CD4-positive, CD25-positive, alpha-beta regulatory T cell (primary cell): ENCODE measurements around the gene PODXL. TPM values are rescaled to one million over a fixed set of nuclear protein-coding genes. Genes with fewer than 3 reads are reported as not detected.

Experiments
- ATAC-seq, 2 donors: fragments of 150-1000 bp; cut with Tn5 transposase; one replicate each; pipeline ENCODE4 v1.10.0; 2021; ENCODE audit warnings: low read depth in 2 of 2, moderate number of reproducible peaks in 2 of 2, moderate library complexity in 1 of 2
- DNase-seq, 3 donors: peaks; one replicate each; pipeline versions ENCODE4 v3.0.0 to v3.0.0-alpha.2; 2012 to 2022; ENCODE audit warnings: mixed read lengths in 1 of 3
- H3K27ac ChIP-seq: one replicate; pipeline ENCODE4 v1.7.0; 2013; ENCODE audit warnings: mild to moderate bottlenecking, low read length; ENCODE audit not compliant: insufficient read depth, poor library complexity, severe bottlenecking
- H3K27me3 ChIP-seq: one replicate; pipeline ENCODE4 v1.7.0; 2013; ENCODE audit warnings: low read length; ENCODE audit not compliant: control insufficient read depth, insufficient read depth
- H3K36me3 ChIP-seq: one replicate; pipeline ENCODE4 v1.7.0; 2013; ENCODE audit warnings: mild to moderate bottlenecking, low read length, moderate library complexity; ENCODE audit not compliant: control insufficient read depth, insufficient read depth
- H3K4me1 ChIP-seq: 2 replicates; pipeline ENCODE4 v1.7.0; 2013; ENCODE audit warnings: mild to moderate bottlenecking, low read length; ENCODE audit not compliant: insufficient read depth, control insufficient read depth, poor library complexity, severe bottlenecking
- H3K4me3 ChIP-seq: one replicate; pipeline ENCODE4 v1.7.0; 2013; ENCODE audit warnings: low read depth, mild to moderate bottlenecking, low read length, moderate library complexity
- H3K9me3 ChIP-seq, 2 experiments: 1 replicate in 1 of 2; 2 replicates in 1 of 2; pipeline ENCODE4 v1.7.0; 2013; ENCODE audit warnings: low read length in 2 of 2, mild to moderate bottlenecking in 1 of 2, moderate library complexity in 1 of 2; ENCODE audit not compliant: control insufficient read depth in 2 of 2
- H3K27ac Mint-ChIP-seq, 3 donors: one replicate each; pipeline ENCODE4 v1.8.0; 2020 to 2022; ENCODE audit warnings: mild to moderate bottlenecking in 3 of 3, mixed read lengths in 3 of 3, moderate library complexity in 2 of 3
- H3K27me3 Mint-ChIP-seq: one replicate; pipeline ENCODE4 v1.8.0; 2022; ENCODE audit warnings: mild to moderate bottlenecking, mixed read lengths
- H3K36me3 Mint-ChIP-seq: one replicate; pipeline ENCODE4 v1.8.0; 2020; ENCODE audit warnings: mixed read lengths
- H3K4me1 Mint-ChIP-seq, 4 donors: one replicate each; pipeline ENCODE4 v1.8.0; 2020 to 2022; ENCODE audit warnings: mixed read lengths in 4 of 4, mild to moderate bottlenecking in 1 of 4
- H3K4me3 Mint-ChIP-seq, 4 donors: one replicate each; pipeline ENCODE4 v1.8.0; 2020 to 2022; ENCODE audit warnings: mild to moderate bottlenecking in 4 of 4, mixed read lengths in 4 of 4, moderate library complexity in 3 of 4
- H3K9me3 Mint-ChIP-seq, 7 donors: one replicate each; pipeline ENCODE4 v1.8.0; 2020 to 2022; ENCODE audit warnings: mixed read lengths in 7 of 7, mild to moderate bottlenecking in 3 of 7, moderate library complexity in 2 of 7
- polyA plus RNA-seq, 4 donors: library from polyadenylated mRNA; unstranded; fragments of 300-500 nt; fragmentation: Illumina TruSeq; gene quantifications; one replicate each; pipeline ENCODE4 v1.2.3, GENCODE V29; 2021
- total RNA-seq: library from RNA; stranded (reverse); gene quantifications from one replicate; pipeline ENCODE4 v1.2.3, GENCODE V29; 2022

The PODXL gene
- total and polyA plus RNA-seq, 5 donors from 2014 or later: 0.17 to 0.89 (median 0.34) TPM

DNA sequence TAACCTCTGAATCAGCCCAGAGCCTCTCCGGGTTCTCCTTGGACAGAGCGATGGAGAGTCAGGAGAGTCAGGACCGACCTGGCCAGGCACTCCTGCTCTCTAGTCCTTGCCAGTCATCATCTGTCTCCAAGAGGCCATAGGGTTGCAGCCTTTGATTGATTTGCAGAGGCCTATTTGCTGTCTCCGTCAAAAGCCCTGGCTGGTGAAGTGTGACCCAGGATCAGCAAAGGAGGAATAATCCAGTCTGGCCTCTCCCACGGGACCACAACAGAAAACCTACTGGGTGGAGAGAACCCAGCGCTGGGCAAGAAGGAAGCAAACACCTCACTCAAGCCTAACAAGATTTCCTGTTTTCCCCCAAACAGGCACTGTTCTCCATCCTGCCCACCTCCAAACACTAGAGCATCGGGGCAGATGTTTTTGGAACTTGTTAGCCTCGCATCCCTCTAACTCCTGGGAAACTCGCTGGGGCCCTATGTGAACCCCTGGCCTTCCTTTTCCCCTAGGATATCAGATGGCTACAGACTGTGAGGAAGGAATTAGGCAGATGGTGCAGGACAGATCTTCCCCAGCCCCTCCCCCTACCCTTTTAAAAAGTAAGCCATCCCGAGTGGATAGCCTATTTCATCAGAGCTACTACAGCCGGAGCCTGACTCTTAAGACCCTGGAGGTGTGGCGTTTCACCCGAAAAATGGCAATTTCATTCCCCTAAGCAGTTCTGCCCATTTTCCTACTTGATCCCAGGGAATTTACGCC lies 54.3 kb downstream of the PODXL start:
- Histone ChIP-seq H3K36me3 (no peaks in the 10 kb centered on the region), H3K27me3 (no peaks in the 10 kb centered on the region), H3K4me1 (peaks cover 22% of the 10 kb centered on the region), H3K9me3 (no peaks in the 10 kb centered on the region), H3K27ac (no peak overlapping the region), H3K4me3 (no peak overlapping the region)
- DNase-seq: no peak
- Mint-ChIP-seq H3K4me3 (peak overlapping the region in 1 of 4 donors; percentile 76), H3K9me3 (no peaks in the 10 kb centered on the region), H3K27me3 (no peaks in the 10 kb centered on the region), H3K36me3 (no peaks in the 10 kb centered on the region), H3K4me1 (peaks cover 6 to 36% (median 25%) of the 10 kb centered on the region in 4 donors), H3K27ac (peak overlapping the region; percentile 57 to 71 (median 70))
- ATAC-seq: no peak

DNA sequence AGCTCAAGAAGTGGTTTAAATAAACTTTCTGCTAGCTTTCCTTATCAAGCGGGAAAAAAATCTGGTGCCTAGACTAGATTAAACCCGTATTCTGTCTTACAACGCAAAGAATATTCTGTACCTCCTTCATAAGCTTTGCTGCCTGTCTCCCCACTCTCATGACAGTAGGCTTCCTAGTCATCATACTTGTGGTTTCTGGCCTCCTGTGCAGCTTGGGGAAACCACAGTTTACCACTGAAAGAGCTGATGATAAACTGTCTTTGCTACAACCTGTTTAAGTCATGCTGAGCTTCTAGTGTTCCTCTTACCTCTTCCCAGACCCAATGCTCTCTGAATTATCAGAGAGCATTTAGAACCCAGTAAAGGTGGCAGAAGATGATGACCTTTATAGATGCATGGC lies 55.0 kb downstream of the PODXL start:
- H3K4me3 Mint-ChIP-seq: peak overlapping the region in 1 of 4 donors; percentile 24
- peaks cover 3% of the 10 kb centered on the region for H3K36me3 ChIP-seq
- H3K36me3 Mint-ChIP-seq: no peaks in the 10 kb centered on the region
- no peaks in the 10 kb centered on the region for H3K9me3 ChIP-seq
- H3K27me3 Mint-ChIP-seq: no peaks in the 10 kb centered on the region
- ATAC-seq (peak; percentile 87 to 89), DNase-seq (peak in 2 of 3 donors; percentile 57 to 81)
- H3K27ac Mint-ChIP-seq: peak overlapping the region in 2 of 3 donors; percentile 57 to 70
- H3K27ac ChIP-seq: no peak overlapping the region
- peaks cover 6 to 36% (median 26%) of the 10 kb centered on the region in 4 donors for H3K4me1 Mint-ChIP-seq
- H3K4me1 ChIP-seq: peaks cover 22% of the 10 kb centered on the region
- H3K9me3 Mint-ChIP-seq: no peaks in the 10 kb centered on the region
- H3K27me3 ChIP-seq: no peaks in the 10 kb centered on the region
- H3K4me3 ChIP-seq: no peak overlapping the region

DNA sequence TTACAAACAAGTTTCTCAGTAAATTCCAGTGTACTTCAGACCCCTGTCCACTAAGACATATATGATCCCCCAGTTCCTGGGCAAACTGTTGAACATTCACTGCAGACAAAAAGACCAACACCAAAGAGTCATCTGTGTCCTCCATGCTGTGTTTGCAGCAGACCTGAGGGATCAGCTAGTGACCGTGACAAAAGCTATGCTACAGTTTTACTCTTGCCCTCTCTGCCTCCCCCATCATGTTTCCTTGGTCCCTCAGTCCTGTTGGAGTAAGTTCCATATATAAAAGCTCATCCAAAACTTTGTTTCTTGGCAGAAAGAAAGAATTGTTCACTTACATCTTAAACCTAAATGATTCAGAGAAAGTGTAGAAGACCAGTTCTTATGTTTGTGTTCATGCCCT lies 56.1 kb downstream of the PODXL start:
- H3K4me1 Mint-ChIP-seq: peaks cover 6 to 36% (median 26%) of the 10 kb centered on the region in 4 donors
- no peak for ATAC-seq
- no peak for DNase-seq
- peak overlapping the region in 1 of 3 donors; percentile 70 for H3K27ac Mint-ChIP-seq
- Histone ChIP-seq H3K9me3 (no peaks in the 10 kb centered on the region), H3K27me3 (no peaks in the 10 kb centered on the region), H3K4me1 (peaks cover 22% of the 10 kb centered on the region), H3K27ac (no peak overlapping the region), H3K36me3 (peaks cover 3% of the 10 kb centered on the region), H3K4me3 (no peak overlapping the region)
- peaks cover 7% of the 10 kb centered on the region for H3K36me3 Mint-ChIP-seq
- H3K27me3 Mint-ChIP-seq: no peaks in the 10 kb centered on the region
- H3K4me3 Mint-ChIP-seq: no peak overlapping the region
- H3K9me3 Mint-ChIP-seq: no peaks in the 10 kb centered on the region

DNA sequence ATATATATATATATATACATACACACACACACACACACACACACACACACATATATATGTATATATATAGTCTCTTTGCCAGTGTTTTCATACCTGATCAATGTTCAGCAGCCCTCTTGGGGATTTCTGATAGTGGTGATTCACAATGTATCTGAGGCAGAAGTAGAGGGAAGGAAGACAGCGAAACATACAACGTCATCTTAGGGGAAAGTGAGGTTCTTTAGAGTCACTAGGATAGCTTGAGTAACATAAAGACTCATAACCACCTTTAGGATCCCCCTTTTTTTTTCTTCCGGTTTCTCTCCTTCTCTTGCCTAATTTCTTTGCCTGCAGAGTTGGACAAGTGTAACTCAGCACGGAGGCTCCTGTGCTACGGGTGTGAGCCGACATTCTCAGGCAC lies 56.6 kb downstream of the PODXL start:
- Mint-ChIP-seq H3K9me3 (no peaks in the 10 kb centered on the region), H3K27ac (peak overlapping the region in 1 of 3 donors; percentile 70), H3K4me3 (no peak overlapping the region), H3K4me1 (peaks cover 6 to 34% (median 25%) of the 10 kb centered on the region in 4 donors), H3K27me3 (no peaks in the 10 kb centered on the region), H3K36me3 (peaks cover 11% of the 10 kb centered on the region)
- H3K4me3 ChIP-seq: no peak overlapping the region
- no peaks in the 10 kb centered on the region for H3K27me3 ChIP-seq
- ATAC-seq (no peak), DNase-seq (no peak)
- H3K9me3 ChIP-seq: no peaks in the 10 kb centered on the region
- H3K36me3 ChIP-seq: peaks cover 3% of the 10 kb centered on the region
- H3K4me1 ChIP-seq: peaks cover 22% of the 10 kb centered on the region
- H3K27ac ChIP-seq: no peak overlapping the region

DNA sequence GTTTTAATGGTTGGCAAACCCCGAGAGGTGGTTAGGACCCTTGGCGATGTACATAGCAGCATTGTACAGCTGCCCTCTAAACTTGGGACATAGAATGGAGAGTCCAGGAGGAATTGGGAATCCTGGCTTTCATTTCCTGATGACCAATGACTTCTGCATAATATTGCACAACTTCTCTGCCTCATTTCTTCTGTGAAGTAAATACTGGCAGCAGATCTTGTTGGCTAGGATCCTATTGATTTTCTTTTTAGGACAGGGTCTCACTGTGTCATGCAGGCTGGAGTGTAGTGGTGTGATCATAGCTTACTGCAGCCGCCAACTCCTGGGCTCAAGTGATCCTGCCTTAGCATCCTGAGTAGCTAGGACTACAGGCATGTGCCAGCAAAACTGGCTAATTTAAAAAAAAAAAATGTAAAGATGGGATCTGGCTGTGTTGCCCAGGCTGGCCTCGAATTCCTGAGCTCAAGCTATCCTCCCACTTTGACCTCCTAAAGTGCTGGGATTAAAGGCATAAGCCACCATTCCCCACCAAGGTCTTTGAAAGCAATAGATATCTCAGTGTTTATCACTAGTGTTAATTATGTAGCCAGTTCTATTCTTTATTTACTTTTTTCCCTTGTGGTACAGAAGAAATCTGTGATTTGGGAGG lies 58.1 kb downstream of the PODXL start:
- H3K27ac Mint-ChIP-seq: no peak overlapping the region
- Histone ChIP-seq H3K36me3 (peaks cover 3% of the 10 kb centered on the region), H3K4me1 (peaks cover 22% of the 10 kb centered on the region), H3K4me3 (no peak overlapping the region), H3K27ac (no peak overlapping the region), H3K27me3 (no peaks in the 10 kb centered on the region), H3K9me3 (no peaks in the 10 kb centered on the region)
- ATAC-seq (no peak), DNase-seq (no peak)
- H3K4me1 Mint-ChIP-seq: peaks cover 6 to 32% (median 24%) of the 10 kb centered on the region in 4 donors
- H3K36me3 Mint-ChIP-seq: peaks cover 11% of the 10 kb centered on the region
- H3K27me3 Mint-ChIP-seq: no peaks in the 10 kb centered on the region
- H3K4me3 Mint-ChIP-seq: no peak overlapping the region
- H3K9me3 Mint-ChIP-seq: no peaks in the 10 kb centered on the region

DNA sequence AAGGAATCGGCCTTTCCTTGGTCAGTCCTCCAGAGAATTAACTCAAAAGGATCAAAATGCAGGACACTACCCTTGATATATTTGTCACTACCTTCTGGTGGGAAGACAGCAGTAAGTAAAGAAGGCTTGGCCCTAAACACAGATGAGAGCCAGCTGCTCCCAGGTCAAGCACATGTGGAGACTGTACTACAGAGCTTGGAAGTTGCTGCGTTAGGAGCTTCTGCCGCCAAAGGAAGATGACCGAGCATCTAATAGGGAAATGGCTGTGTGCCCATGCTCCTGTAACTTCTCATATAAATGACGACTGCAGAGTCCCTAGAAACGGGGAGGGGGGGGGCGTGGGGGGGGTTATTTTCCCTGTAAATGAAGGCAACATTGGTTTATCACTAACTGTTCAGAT lies 59.0 kb downstream of the PODXL start:
- Mint-ChIP-seq H3K27ac (no peak overlapping the region), H3K27me3 (no peaks in the 10 kb centered on the region), H3K4me3 (no peak overlapping the region), H3K4me1 (peaks cover 6 to 28% (median 19%) of the 10 kb centered on the region in 4 donors), H3K9me3 (no peaks in the 10 kb centered on the region), H3K36me3 (peaks cover 11% of the 10 kb centered on the region)
- H3K4me1 ChIP-seq: peaks cover 22% of the 10 kb centered on the region
- ATAC-seq (no peak), DNase-seq (no peak)
- H3K27ac ChIP-seq: no peak overlapping the region
- no peak overlapping the region for H3K4me3 ChIP-seq
- H3K9me3 ChIP-seq: no peaks in the 10 kb centered on the region
- H3K27me3 ChIP-seq: no peaks in the 10 kb centered on the region
- H3K36me3 ChIP-seq: peaks cover 3% of the 10 kb centered on the region

DNA sequence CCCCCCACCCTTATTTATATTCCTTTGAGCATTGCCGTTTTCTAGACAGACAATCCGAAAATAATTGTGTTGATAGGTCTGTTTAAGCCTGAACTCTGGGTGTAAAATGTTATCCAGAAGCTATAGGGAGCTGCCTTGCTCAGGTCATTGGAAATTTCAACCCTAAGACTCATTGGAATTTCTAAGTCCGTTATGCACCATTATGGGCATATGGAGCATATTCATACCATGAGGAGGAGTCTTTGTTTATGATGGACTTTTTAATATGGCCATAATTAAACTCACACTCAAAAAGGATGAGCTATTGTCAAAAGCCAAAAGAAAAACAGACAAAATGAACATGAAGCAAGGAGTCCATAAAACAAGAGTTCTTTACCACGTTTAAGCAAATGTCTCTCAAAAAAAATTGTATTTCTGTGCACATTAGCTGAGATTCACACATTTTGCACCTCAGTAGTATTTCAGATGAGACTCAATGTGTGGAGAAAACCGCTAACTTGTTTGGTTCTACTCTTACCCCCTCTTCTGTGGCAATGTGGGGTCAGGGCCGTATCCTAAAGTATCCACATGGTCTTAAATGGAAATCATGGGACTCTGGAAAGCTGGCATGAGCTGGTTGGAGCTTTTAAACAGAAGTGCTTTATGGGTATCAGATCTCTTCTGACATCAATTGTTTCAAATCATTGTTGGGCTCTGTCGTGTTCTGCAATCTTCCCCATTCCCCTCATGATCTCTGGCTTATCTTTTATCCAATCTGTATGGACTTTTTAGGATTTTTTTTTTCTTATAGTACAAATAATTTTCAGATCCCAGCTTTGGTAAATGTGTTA lies 60.5 kb downstream of the PODXL start:
- no peak for ATAC-seq
- H3K27me3 ChIP-seq: no peaks in the 10 kb centered on the region
- no peak overlapping the region for H3K27ac ChIP-seq
- Mint-ChIP-seq H3K27me3 (no peaks in the 10 kb centered on the region), H3K4me3 (no peak overlapping the region), H3K36me3 (peaks cover 11% of the 10 kb centered on the region), H3K27ac (peak overlapping the region in 1 of 3 donors; percentile 61), H3K4me1 (peaks cover 0 to 12% (median 7%) of the 10 kb centered on the region in 4 donors), H3K9me3 (no peaks in the 10 kb centered on the region)
- H3K4me3 ChIP-seq: no peak overlapping the region
- peaks cover 6% of the 10 kb centered on the region for H3K4me1 ChIP-seq
- no peaks in the 10 kb centered on the region for H3K9me3 ChIP-seq
- H3K36me3 ChIP-seq: peaks cover 3% of the 10 kb centered on the region
- DNase-seq: no peak
